Activated CD4-positive, alpha-beta T cell treated with anti-CD3 and anti-CD28 coated beads for 36 hours (primary cell): Measurements from ENCODE around the gene SESN1. TPM values are rescaled to one million over a fixed set of nuclear protein-coding genes. Genes with fewer than 3 reads are reported as not detected.
A peak's percentile ranks its signal among the peaks of the same experiment; 100 is the strongest.

Experiments used
- ATAC-seq: fragments of 200-7000 bp; cut with Tn5 transposase; one replicate; pipeline ENCODE4 v1.10.0; 2021; ENCODE audit warnings: mild to moderate bottlenecking, moderate library complexity
- CTCF ChIA-PET: fragments of 350-600 bp; sonication (Branson Sonifier 250); formaldehyde crosslinking; loops from one replicate; lab custom pipeline; 2021; ENCODE audit warnings: antibody characterized with exemption; lab: Charles Lee
- POLR2A ChIA-PET: fragments of 350-600 bp; sonication (Branson Sonifier 250); formaldehyde crosslinking; loops from one replicate; lab custom pipeline; 2021; ENCODE audit warnings: antibody characterized with exemption, inconsistent platforms; lab: Charles Lee
- DNase-seq: peaks from one replicate; pipeline ENCODE4 v3.0.0-alpha.2; 2020
- H3K27ac Mint-ChIP-seq: one replicate; pipeline ENCODE4 v1.8.0; 2021; ENCODE audit warnings: mixed read lengths
- H3K27me3 Mint-ChIP-seq: one replicate; pipeline ENCODE4 v1.8.0; 2021; ENCODE audit warnings: mixed read lengths
- H3K36me3 Mint-ChIP-seq: one replicate; pipeline ENCODE4 v1.8.0; 2021; ENCODE audit warnings: low read depth, mixed read lengths
- H3K4me1 Mint-ChIP-seq: one replicate; pipeline ENCODE4 v1.8.0; 2021; ENCODE audit warnings: mixed read lengths
- H3K4me3 Mint-ChIP-seq: one replicate; pipeline ENCODE4 v1.8.0; 2021; ENCODE audit warnings: mild to moderate bottlenecking, moderate library complexity, mixed read lengths
- H3K9me3 Mint-ChIP-seq: one replicate; pipeline ENCODE4 v1.8.0; 2021; ENCODE audit warnings: low read depth, mixed read lengths
- intact Hi-C, 2 experiments: fragments of 100-400 bp; cut with DNase I in 1 of 2; cut with micrococcal nuclease in 1 of 2; formaldehyde crosslinking; loops; one replicate each; pipeline versions ENCODE4 v1.14.2 to v1.15.1; 2022 to 2024; cut with DNase I, micrococcal nuclease
- total RNA-seq, 2 experiments: library from RNA; stranded (reverse); gene quantifications; one replicate each; pipeline ENCODE4 v1.2.3, GENCODE V29; 2021

Gene SESN1
- total RNA-seq, 2 experiments from 2014 or later = 9.7 to 10.0 TPM

GRCh38 chr6:109050447-109051102 is 44.1 kb downstream of the SESN1 start:
- Mint-ChIP-seq H3K4me1 (peaks cover 28% of the 10 kb centered on the region), H3K27ac (no peak overlapping the region), H3K36me3 (no peaks in the 10 kb centered on the region), H3K9me3 (peaks cover 2% of the 10 kb centered on the region), H3K27me3 (no peaks in the 10 kb centered on the region), H3K4me3 (no peak overlapping the region)
- CTCF ChIA-PET = interaction anchor here (0.7 to 2.7 kb wide), 4 partner anchors 15 to 1421 kb away, joined by 3 to 19 read pairs (median 4); no protein-coding TSS in a partner anchor
- no peak for DNase-seq
- POLR2A ChIA-PET = no interaction called here
- intact Hi-C loops = no loop called here
- no peak for ATAC-seq

- H3K9me3 Mint-ChIP-seq = peaks cover 2% of the 10 kb centered on the region
- ATAC-seq (no peak), DNase-seq (no peak)
- H3K4me1 Mint-ChIP-seq = peaks cover 28% of the 10 kb centered on the region
- POLR2A ChIA-PET = no interaction called here
- CTCF ChIA-PET = interaction anchor here (0.7 to 2.7 kb wide), 3 partner anchors 22 to 1422 kb away, joined by 3 to 19 read pairs (median 3); no protein-coding TSS in a partner anchor
- H3K27me3 Mint-ChIP-seq = no peaks in the 10 kb centered on the region
- H3K27ac Mint-ChIP-seq = no peak overlapping the region
- intact Hi-C loops = no loop called here
- H3K4me3 Mint-ChIP-seq = no peak overlapping the region
- no peaks in the 10 kb centered on the region for H3K36me3 Mint-ChIP-seq
Measured at GRCh38 chr6:109050012-109050411, 44.6 kb downstream of the SESN1 start.

- Mint-ChIP-seq H3K4me1 (peaks cover 28% of the 10 kb centered on the region), H3K27me3 (no peaks in the 10 kb centered on the region), H3K4me3 (no peak overlapping the region), H3K27ac (no peak overlapping the region), H3K36me3 (no peaks in the 10 kb centered on the region), H3K9me3 (peaks cover 2% of the 10 kb centered on the region)
- intact Hi-C loops = no loop called here
- CTCF ChIA-PET = interaction anchor here (0.7 to 2.7 kb wide), 2 partner anchors 9 to 23 kb away, joined by 3 to 19 read pairs; no protein-coding TSS in a partner anchor
- ATAC-seq (no peak), DNase-seq (no peak)
- POLR2A ChIA-PET = no interaction called here
Measured at GRCh38 chr6:109048670-109049415, 45.8 kb downstream of the SESN1 start.

- ATAC-seq = peak; percentile 16
- peaks cover 2% of the 10 kb centered on the region for H3K9me3 Mint-ChIP-seq
- no peak overlapping the region for H3K27ac Mint-ChIP-seq
- intact Hi-C loops = no loop called here
- H3K27me3 Mint-ChIP-seq = no peaks in the 10 kb centered on the region
- no peak for DNase-seq
- H3K4me1 Mint-ChIP-seq = peaks cover 24% of the 10 kb centered on the region
- H3K4me3 Mint-ChIP-seq = no peak overlapping the region
- CTCF ChIA-PET = interaction anchor here (0.7 kb wide), 1 partner anchor 9 kb away, joined by 3 read pairs; no protein-coding TSS in a partner anchor
- POLR2A ChIA-PET = no interaction called here
- H3K36me3 Mint-ChIP-seq = no peaks in the 10 kb centered on the region
Measured at GRCh38 chr6:109048176-109048575, 46.5 kb downstream of the SESN1 start.

- ChIA-PET POLR2A (interaction anchor here (0.6 kb wide), 1 partner anchor 600 kb away, joined by 4 read pairs; no protein-coding TSS in a partner anchor), CTCF (no interaction called here)
- no peaks in the 10 kb centered on the region for H3K27me3 Mint-ChIP-seq
Measured at GRCh38 chr6:109045493-109045892, 49.2 kb downstream of the SESN1 start.

GRCh38 chr6:109039795-109040194 is 54.9 kb downstream of the SESN1 start:
- no peaks in the 10 kb centered on the region for H3K9me3 Mint-ChIP-seq
- POLR2A ChIA-PET = no interaction called here
- peaks cover 27% of the 10 kb centered on the region for H3K4me1 Mint-ChIP-seq
- no peaks in the 10 kb centered on the region for H3K36me3 Mint-ChIP-seq
- no peak for DNase-seq
- intact Hi-C loops = no loop called here
- no peak overlapping the region for H3K27ac Mint-ChIP-seq
- H3K4me3 Mint-ChIP-seq = no peak overlapping the region
- ATAC-seq = no peak
- H3K27me3 Mint-ChIP-seq = no peaks in the 10 kb centered on the region
- CTCF ChIA-PET = interaction anchor here (1.4 to 2.0 kb wide), 2 partner anchors 9 to 33 kb away, joined by 3 to 7 read pairs; no protein-coding TSS in a partner anchor

More at GRCh38 chr6:109045493-109045892, 49.2 kb downstream of the SESN1 start:
- Mint-ChIP-seq H3K9me3 (peaks cover 2% of the 10 kb centered on the region), H3K27ac (no peak overlapping the region), H3K36me3 (no peaks in the 10 kb centered on the region), H3K4me3 (no peak overlapping the region), H3K4me1 (peaks cover 10% of the 10 kb centered on the region)
- DNase-seq (no peak), ATAC-seq (no peak)
- intact Hi-C loops = no loop called here

- intact Hi-C loops = no loop called here
- POLR2A ChIA-PET = no interaction called here
Measured at GRCh38 chr6:109038837-109039398, 55.7 kb downstream of the SESN1 start.

GRCh38 chr6:109036574-109037294 is 57.9 kb downstream of the SESN1 start:
- Mint-ChIP-seq H3K36me3 (no peaks in the 10 kb centered on the region), H3K4me1 (peaks cover 30% of the 10 kb centered on the region), H3K4me3 (no peak overlapping the region), H3K27me3 (no peaks in the 10 kb centered on the region), H3K27ac (no peak overlapping the region), H3K9me3 (no peaks in the 10 kb centered on the region)
- CTCF ChIA-PET = interaction anchor here (0.9 to 2.1 kb wide), 7 partner anchors 15 to 189 kb away, joined by 3 to 13 read pairs (median 4); no protein-coding TSS in a partner anchor
- DNase-seq = no peak
- intact Hi-C loops = no loop called here
- no peak for ATAC-seq
- POLR2A ChIA-PET = interaction anchor here (0.6 kb wide), 2 partner anchors 15 to 280 kb away, joined by 3 to 14 read pairs; no protein-coding TSS in a partner anchor

More at GRCh38 chr6:109038837-109039398, 55.7 kb downstream of the SESN1 start:
- no peak for ATAC-seq
- Mint-ChIP-seq H3K9me3 (no peaks in the 10 kb centered on the region), H3K4me3 (no peak overlapping the region), H3K27me3 (no peaks in the 10 kb centered on the region), H3K27ac (no peak overlapping the region), H3K4me1 (peaks cover 28% of the 10 kb centered on the region), H3K36me3 (no peaks in the 10 kb centered on the region)
- CTCF ChIA-PET = interaction anchor here (0.5 to 2.0 kb wide), 3 partner anchors 9 to 493 kb away, joined by 3 to 7 read pairs (median 3); no protein-coding TSS in a partner anchor
- no peak for DNase-seq

GRCh38 chr6:109034526-109034925 is 60.1 kb downstream of the SESN1 start:
- Mint-ChIP-seq H3K4me1 (peaks cover 26% of the 10 kb centered on the region), H3K27me3 (no peaks in the 10 kb centered on the region), H3K36me3 (no peaks in the 10 kb centered on the region), H3K9me3 (no peaks in the 10 kb centered on the region), H3K27ac (no peak overlapping the region), H3K4me3 (no peak overlapping the region)
- ChIA-PET CTCF (interaction anchor here (0.6 kb wide), 1 partner anchor 43 kb away, joined by 3 read pairs; no protein-coding TSS in a partner anchor), POLR2A (interaction anchor here (0.5 kb wide), 1 partner anchor 8 kb away, joined by 3 read pairs; no protein-coding TSS in a partner anchor)
- ATAC-seq = no peak
- no peak for DNase-seq
- intact Hi-C loops = no loop called here

- ChIA-PET CTCF (interaction anchor here (0.6 to 1.0 kb wide), 2 partner anchors 22 to 1357 kb away, joined by 3 to 4 read pairs; no protein-coding TSS in a partner anchor), POLR2A (no interaction called here)
- ATAC-seq (no peak), DNase-seq (no peak)
- H3K4me3 Mint-ChIP-seq = no peak overlapping the region
- intact Hi-C loops = no loop called here
- peaks cover 27% of the 10 kb centered on the region for H3K4me1 Mint-ChIP-seq
- H3K36me3 Mint-ChIP-seq = no peaks in the 10 kb centered on the region
- no peaks in the 10 kb centered on the region for H3K9me3 Mint-ChIP-seq
- H3K27me3 Mint-ChIP-seq = no peaks in the 10 kb centered on the region
- H3K27ac Mint-ChIP-seq = no peak overlapping the region
Measured at GRCh38 chr6:109033655-109034054, 61.0 kb downstream of the SESN1 start.
